NT2/D1 (cell line): ENCODE measurements around the gene HSF4.

Experiments
- DNase-seq: peaks from one replicate; pipeline ENCODE4 v3.0.0-alpha.2; 2011; ENCODE audit warnings: low read depth, low spot score
- H3K27me3 ChIP-seq: 2 replicates; pipeline ENCODE4 v1.6.0; 2011; ENCODE audit warnings: mild to moderate bottlenecking; ENCODE audit not compliant: insufficient read length, insufficient read depth
- H3K36me3 ChIP-seq: 2 replicates; pipeline ENCODE4 v1.6.1; 2011; ENCODE audit warnings: mild to moderate bottlenecking, low read length, mixed read lengths; ENCODE audit not compliant: insufficient read depth, insufficient read length
- H3K4me1 ChIP-seq: 2 replicates; pipeline ENCODE4 v1.5.1; 2011; ENCODE audit not compliant: insufficient read depth, insufficient read length
- H3K4me3 ChIP-seq: 2 replicates; pipeline ENCODE4 v1.5.1; 2011; ENCODE audit warnings: low read depth; ENCODE audit not compliant: insufficient read length
- H3K9ac ChIP-seq: 2 replicates; pipeline ENCODE4 v1.6.0; 2011; ENCODE audit warnings: low read depth; ENCODE audit not compliant: insufficient read length
- H3K9me3 ChIP-seq: 2 replicates; pipeline ENCODE4 v1.5.1; 2011; ENCODE audit warnings: mild to moderate bottlenecking, low read length; ENCODE audit not compliant: insufficient read depth
- SUZ12 ChIP-seq: IDR thresholded peaks from 2 replicates; pipeline ENCODE4 v1.6.1; 2011; ENCODE audit not compliant: insufficient read length, insufficient read depth; ENCODE audit errors: extremely low read depth
- YY1 ChIP-seq: IDR thresholded peaks from 2 replicates; pipeline ENCODE4 v1.6.1; 2011; ENCODE audit not compliant: insufficient read length, insufficient read depth
- ZNF274 ChIP-seq: IDR thresholded peaks from 2 replicates; pipeline ENCODE4 v1.6.1; 2011; ENCODE audit warnings: mild to moderate bottlenecking, low read depth, low read length

Gene HSF4

DNA sequence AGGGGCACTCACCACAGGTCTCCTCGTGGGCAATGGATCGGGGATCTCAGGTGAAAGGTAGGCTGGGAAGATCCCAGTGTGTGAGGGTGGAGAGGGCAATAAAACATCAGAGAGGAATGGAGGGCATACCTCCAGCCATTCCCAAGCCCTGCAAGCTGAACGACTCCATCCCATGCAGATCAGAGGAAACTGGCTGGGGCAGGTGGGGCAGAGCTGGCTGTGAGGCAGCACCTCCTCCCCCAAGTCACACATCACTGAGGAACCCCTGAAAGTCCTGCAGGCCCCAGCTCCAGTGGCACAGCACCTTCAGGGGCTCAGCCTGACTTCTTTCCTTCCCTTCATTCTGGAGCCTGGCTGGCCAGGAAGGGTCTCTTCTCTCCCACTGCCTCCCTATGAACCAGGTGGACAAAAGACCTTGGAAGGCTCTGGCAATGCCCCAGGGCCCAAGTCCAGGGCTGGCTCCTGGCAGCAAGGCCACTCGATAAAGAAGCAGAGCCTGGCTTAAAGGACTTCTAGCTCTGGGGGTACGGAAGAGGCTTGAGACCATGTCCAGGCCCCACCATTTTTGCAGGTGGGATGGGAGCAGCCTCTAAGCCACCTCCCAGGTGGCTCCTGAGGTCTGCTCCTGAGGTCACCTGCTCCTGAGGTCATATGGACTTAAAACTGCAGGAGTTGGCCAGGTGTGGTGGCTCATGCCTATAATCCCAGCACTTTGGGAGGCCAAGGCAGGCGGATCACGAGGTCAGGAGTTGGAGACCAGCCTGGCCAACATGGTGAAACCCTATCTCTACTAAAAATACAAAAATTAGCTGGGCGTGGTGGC lies 48.9 kb downstream of the HSF4 start:
- H3K9ac ChIP-seq = no peak overlapping the region
- H3K9me3 ChIP-seq = no peaks in the 10 kb centered on the region
- peaks cover 19% of the 10 kb centered on the region for H3K27me3 ChIP-seq
- no peaks in the 10 kb centered on the region for H3K36me3 ChIP-seq
- TF ChIP-seq SUZ12 (no peak), YY1 (no peak), ZNF274 (no peak)
- no peak for DNase-seq
- no peak overlapping the region for H3K4me3 ChIP-seq
- H3K4me1 ChIP-seq = peaks cover 9% of the 10 kb centered on the region

GRCh38 chr16:67215706-67216105 lies 51.2 kb downstream of the HSF4 start:
- no peak overlapping the region for H3K9ac ChIP-seq
- H3K4me3 ChIP-seq = no peak overlapping the region
- TF ChIP-seq YY1 = no peak
- TF ChIP-seq ZNF274 = no peak
- TF ChIP-seq SUZ12 = no peak
- H3K36me3 ChIP-seq = no peaks in the 10 kb centered on the region
- DNase-seq = no peak
- H3K27me3 ChIP-seq = peaks cover 19% of the 10 kb centered on the region
- H3K4me1 ChIP-seq = no peaks in the 10 kb centered on the region
- H3K9me3 ChIP-seq = no peaks in the 10 kb centered on the region

DNA sequence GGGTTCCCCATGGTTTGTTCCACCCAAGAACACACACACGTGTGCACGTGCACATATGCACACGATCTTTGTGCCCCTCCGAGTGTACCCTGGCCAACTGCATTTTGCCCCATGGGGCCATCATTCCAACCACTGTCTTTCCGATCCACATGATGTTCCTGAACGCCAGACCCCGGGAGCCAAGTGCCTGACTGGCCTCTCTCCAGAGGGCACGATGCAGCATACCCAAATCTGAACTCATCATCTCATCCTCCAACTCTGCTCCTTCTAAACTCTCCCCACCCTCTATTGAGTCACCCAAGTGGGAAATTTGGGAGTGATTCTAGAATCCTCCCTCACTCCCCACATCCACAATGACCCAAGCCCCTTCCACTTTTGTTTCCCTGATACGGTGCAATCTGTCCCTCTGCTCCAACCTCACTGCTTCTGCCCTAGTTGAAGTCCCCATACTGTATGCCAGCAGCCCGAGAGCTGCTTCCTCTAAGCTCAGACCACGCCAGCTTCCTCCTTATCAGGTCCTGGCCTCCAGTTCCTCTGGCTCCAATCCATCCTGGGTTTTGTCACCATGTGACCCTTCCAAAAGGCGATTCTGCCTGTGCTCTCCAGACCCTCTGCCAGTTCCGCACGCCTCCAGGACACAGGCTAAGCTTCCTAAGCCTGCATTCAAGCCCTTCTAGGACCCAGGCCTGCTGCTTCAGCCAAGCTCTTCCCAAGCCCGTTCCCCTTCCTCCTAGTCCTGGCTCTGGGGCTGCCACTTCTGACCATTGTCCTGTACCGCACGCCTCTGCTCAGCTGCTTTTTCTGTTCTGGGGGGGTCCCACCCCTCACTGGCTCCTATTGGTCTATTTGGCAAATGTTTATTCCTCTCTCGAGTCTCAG lies 52.3 kb downstream of the HSF4 start:
- Histone ChIP-seq H3K4me1 (no peaks in the 10 kb centered on the region), H3K9ac (no peak overlapping the region), H3K9me3 (no peaks in the 10 kb centered on the region), H3K36me3 (no peaks in the 10 kb centered on the region), H3K4me3 (no peak overlapping the region), H3K27me3 (peaks cover 19% of the 10 kb centered on the region)
- TF ChIP-seq SUZ12 = no peak
- no peak for TF ChIP-seq YY1
- no peak for TF ChIP-seq ZNF274
- DNase-seq = no peak
